ENCODE measurements around the gene CLCNKB.
"Not testable (repeated sequence)": the region's sequence is repeated elsewhere in the genome, so short reads cannot be mapped to it uniquely, and the experiment has no call there.

CLCNKB gene

GRCh38 chr1:16043521-16043920, at the start of gene CLCNKB:
Gene CLCNKB (plus strand): TSS chr1:16043782. CDS start chr1:16044493, 711 bp downstream.
- no peak for DNase-seq

DNA sequence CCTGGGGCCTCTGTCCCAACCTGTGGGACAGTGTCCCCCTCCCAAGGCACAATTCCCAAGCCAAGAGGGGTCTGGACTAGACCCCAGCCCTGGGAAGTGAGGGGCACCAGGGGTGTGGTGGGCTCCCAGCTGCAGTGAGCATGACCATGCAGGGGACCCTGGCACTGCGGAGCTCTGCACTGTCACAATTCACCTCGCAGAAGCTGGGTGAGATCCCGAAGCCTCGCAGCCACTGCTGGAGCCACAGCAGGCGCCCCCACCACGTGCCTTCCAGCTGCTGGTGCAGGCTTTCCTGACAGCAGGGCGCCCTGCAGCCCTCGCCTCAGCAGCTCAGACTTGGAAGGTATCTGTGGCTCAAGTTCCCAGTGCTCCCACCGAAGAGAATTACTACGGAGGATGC, 49.5 kb upstream of the CLCNKB start:
- DNase-seq, result no peak

GRCh38 chr1:15994590-15995351, 48.8 kb upstream of the CLCNKB start:
- peak in 50 of 56 donors; percentile 8 to 77 (median 56) for DNase-seq

DNA sequence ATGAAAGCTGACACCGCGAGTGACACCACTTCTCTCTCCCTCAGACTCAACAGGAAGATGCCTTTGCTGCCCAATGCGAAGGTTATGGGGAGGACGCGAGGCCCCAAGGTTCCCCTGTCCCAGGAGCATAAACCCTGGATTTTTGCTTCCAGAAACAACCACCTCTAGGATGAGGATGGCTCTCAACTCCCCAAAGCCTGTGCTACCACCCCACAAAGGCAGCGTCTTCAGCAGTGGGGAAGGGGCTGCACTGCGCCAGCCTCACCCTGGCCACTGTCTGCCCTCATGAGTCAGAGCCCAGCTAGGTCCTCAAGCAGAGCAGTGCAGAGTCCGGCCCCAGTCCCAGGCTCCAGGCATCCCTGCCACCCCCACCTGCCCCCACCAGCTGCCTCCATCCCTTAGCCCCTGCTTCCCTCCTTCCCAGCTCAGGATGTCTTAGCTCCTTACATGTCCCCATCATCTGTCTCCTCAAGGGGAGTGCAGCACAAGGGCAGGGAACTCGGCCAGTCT, 46.5 kb upstream of the CLCNKB start:
- DNase-seq, result no peak

GRCh38 chr1:15997637-15998280, 45.8 kb upstream of the CLCNKB start:
- DNase-seq, result no peak

DNA sequence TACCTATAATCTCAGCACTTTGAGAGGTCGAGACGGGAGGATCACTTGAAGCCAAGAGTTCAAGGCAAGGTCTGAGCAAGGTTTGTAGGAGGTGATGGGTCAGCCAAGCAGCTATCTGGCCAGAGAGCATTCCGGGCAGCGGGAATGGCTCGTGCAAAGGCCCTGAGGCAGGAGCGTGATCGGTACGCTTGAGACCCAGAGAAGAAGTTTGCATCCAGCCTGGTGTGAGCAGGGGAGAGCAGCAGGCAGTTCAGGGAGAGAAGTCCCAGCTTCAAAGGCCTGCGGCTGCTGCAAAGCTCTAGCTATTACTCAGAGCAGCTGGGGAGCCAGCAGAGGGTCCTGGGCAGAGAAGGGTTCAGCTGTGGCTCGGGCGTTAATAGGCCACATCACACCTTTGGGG, 44.7 kb upstream of the CLCNKB start:
- DNase-seq, result no peak

- not testable (repeated sequence) for DNase-seq
Observed at GRCh38 chr1:16001274-16001673, 42.3 kb upstream of the CLCNKB start.

GRCh38 chr1:16005597-16005996, 38.0 kb upstream of the CLCNKB start:
- DNase-seq, result no peak

DNA sequence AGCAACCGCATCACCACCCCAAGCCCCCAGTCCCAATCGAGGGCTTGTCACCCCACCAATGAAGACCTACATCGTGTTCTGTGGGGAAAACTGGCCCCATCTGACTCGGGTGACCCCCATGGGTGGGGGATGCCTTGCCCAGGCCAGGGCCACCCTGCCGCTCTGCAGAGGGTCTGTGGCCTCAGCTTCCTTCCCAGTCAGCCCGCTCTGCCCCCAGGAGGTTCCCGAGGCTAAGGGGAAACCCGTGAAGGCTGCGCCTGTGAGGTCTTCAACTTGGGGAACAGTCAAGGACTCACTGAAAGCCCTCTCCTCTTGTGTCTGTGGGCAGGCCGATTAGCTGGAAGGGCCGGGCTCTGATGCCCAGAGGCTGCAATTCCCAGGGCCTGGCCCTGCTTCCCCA, 37.6 kb upstream of the CLCNKB start:
- DNase-seq, result no peak

DNA sequence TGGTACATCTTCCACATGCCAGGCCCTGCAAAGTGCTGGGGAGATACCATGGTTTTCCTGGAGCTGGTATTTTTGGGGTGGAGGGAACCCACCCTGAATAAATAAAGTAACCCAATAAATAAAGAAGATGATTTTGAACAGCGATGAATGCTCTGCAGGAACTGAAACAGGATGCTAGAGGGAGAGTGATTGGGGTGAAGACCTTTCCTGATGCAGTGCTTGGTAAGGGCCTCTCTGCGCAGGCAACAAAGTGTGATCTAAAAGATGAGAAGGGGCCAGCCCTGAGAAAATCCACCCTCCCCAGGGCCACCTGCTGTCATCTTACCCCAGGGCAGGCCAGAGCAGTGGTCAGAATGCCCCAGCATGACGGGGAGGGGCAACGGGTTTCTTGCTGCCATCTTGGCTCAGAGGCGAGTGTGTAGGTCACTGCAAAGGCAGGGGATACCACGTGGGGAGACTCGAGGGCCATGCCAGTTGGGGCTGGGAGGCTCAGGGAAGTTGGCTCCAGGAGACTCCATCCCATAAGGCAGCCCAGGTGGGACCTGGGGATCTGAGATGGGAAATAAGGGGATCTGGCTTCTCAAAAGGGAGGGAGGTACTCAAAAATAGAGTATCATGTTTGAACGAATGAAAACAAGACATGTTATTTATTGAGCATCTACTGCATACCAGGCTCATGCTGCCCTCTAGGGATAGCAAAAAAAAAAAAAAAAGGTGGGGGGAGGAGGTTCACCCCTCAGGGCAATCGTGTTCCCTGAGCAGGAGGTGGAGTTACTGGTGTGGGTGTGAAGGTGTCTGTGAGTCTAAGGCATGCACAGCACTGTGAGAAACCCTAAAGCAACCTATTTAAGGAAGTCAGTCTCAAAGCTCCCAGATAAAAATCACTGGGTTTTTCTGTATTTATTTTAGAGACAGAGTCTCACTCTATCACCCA, 36.8 kb upstream of the CLCNKB start:
- DNase-seq, result no peak

- no peak for DNase-seq
Observed at GRCh38 chr1:16007671-16008341, 35.8 kb upstream of the CLCNKB start.

DNA sequence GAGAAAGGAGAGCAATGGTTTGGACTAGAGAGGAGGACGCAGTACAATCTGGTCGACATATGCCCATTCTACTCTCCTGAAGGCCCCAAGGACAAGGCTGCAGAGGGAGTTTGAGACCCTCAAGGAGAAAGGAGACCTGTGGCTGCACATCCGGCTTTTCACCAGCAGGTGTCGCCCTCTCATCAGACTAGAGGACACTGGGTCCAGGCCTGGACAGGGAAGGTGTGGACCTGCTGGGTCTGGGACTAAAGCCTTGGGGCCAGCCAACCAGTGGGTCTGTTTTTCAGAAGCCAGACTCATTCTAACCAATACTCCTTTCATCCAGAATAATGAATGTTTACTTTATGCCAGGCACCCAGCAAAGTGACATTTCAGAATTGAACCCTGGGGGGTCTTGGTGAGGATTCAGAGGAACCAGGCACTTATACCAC, 34.5 kb upstream of the CLCNKB start:
- peak in 49 of 56 donors; percentile 10 to 87 (median 46) for DNase-seq

DNA sequence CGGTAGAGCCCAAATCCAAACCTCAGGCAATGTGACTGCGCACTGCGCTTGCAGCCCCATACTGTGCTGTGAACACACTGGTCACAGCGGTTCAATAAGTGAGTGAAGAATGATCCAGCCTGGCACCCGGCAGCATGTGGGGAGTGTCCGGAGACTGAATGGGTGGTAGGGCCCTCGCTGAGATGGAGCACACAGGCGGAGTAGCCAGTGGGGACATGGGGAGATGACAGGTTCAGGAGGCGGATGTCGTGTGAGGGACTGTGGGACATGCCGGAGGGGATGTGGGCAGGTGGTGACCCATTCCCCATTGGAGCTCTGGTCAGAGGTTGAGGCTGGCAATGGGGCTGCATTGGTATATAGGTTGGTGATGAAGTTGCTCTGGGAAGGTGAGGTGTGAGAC, 33.9 kb upstream of the CLCNKB start:
- DNase-seq, result no peak

GRCh38 chr1:16010837-16011236, 32.7 kb upstream of the CLCNKB start:
- no peak for DNase-seq

- DNase-seq, result no peak
Observed at GRCh38 chr1:16011936-16012589, 31.5 kb upstream of the CLCNKB start.

DNA sequence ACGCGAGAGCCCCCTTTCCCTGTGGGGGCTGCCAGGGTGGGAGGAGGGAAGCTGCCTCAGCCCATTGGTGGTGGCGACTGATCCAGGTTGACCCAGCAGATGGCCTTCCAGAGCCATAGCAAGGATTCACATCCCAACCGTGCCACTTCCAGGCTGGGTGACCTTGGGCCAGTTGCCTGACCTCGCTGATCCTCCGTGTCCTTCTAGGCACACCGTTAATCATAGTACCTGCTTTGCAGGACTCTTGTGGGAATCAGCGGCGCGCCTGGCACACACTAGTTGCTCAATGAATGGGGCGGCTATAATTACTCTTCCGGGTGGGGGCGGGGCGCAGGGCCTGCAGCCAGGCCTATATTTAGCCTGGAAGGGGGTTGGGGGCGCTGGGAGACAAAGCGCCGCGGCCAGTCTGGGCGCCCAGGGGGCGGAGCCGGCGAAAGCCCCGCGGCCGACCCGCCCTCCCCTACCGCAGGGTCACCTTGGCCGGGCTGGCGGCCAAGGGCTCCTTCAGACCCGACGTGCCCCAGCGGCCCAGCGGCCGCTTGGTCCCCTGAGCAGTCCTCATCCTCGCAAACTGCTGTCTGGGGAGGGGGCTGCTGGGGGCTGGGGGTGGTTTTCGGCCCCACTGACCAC, 30.9 kb upstream of the CLCNKB start:
- DNase-seq, result peak in 11 of 56 donors; percentile 2 to 51 (median 11)

GRCh38 chr1:16013220-16013907, 30.2 kb upstream of the CLCNKB start:
- peak in 3 of 56 donors; percentile 22 to 40 (median 36) for DNase-seq

DNA sequence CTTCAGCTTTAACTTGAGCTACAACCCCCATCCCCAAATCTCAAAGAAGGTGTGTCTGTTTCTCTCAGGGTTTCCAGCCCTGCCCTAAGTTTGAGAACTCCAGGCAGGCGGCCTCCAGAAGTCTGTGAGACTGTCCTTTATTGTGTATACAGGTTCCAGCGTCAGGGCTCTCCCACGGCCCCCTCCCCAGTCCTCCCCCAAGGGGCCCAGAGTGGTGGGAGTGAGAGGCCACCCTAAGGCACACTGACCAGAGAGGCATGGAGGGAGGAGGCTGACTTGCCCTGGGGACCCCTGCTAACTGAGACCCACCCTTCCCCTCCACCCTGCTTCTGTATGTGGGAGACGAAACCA, 29.7 kb upstream of the CLCNKB start:
- DNase-seq, result no peak

Data from nucleus accumbens (tissue), 56 donors.